ES-I3 (cell line): Measurements from ENCODE around the gene NOTUM.

Experiments
- H3K36me3 ChIP-seq: 2 replicates; pipeline ENCODE4 v1.6.1; 2013; ENCODE audit warnings: mild to moderate bottlenecking, low read length, control low read depth, moderate library complexity; ENCODE audit not compliant: insufficient read depth
- H3K4me1 ChIP-seq: 2 replicates; pipeline ENCODE4 v1.6.1; 2013; ENCODE audit warnings: mild to moderate bottlenecking, control low read depth, low read length; ENCODE audit not compliant: insufficient read depth
- H3K9ac ChIP-seq: 2 replicates; pipeline ENCODE4 v1.6.1; 2013; ENCODE audit warnings: low read depth, mild to moderate bottlenecking, low read length, moderate library complexity
- H3K9me3 ChIP-seq: 2 replicates; pipeline ENCODE4 v1.6.1; 2013; ENCODE audit warnings: mild to moderate bottlenecking, low read length, moderate library complexity; ENCODE audit not compliant: control insufficient read depth, insufficient read depth

NOTUM gene

GRCh38 chr17:81951785-81952684 lies 9.0 kb downstream of the NOTUM start:
- Histone ChIP-seq H3K4me1 (no peaks in the 10 kb centered on the region), H3K9ac (no peak overlapping the region), H3K9me3 (no peaks in the 10 kb centered on the region), H3K36me3 (no peaks in the 10 kb centered on the region)

GRCh38 chr17:81950501-81950900 lies 10.5 kb downstream of the NOTUM start:
- no peak overlapping the region for H3K9ac ChIP-seq
- no peaks in the 10 kb centered on the region for H3K36me3 ChIP-seq
- H3K9me3 ChIP-seq = no peaks in the 10 kb centered on the region
- H3K4me1 ChIP-seq = no peaks in the 10 kb centered on the region

GRCh38 chr17:81948635-81949378 lies 12.2 kb downstream of the NOTUM start:
- H3K9ac ChIP-seq = no peak overlapping the region
- no peaks in the 10 kb centered on the region for H3K9me3 ChIP-seq
- no peaks in the 10 kb centered on the region for H3K4me1 ChIP-seq
- H3K36me3 ChIP-seq = no peaks in the 10 kb centered on the region

- no peaks in the 10 kb centered on the region for H3K36me3 ChIP-seq
- no peak within 1 kb of the TSS for H3K9ac ChIP-seq
Observed at GRCh38 chr17:81947189-81947588, 13.8 kb downstream of the NOTUM start, which contains the start of gene MYADML2. MYADML2 (minus strand) TSS chr17:81947233; CDS start chr17:81941741, 5,492 bp downstream.

GRCh38 chr17:81944858-81945257 lies 16.1 kb downstream of the NOTUM start:
- no peak overlapping the region for H3K9ac ChIP-seq
- H3K36me3 ChIP-seq = no peaks in the 10 kb centered on the region
- H3K9me3 ChIP-seq = no peaks in the 10 kb centered on the region
- no peaks in the 10 kb centered on the region; the same call in 1 of the 2 replicates for H3K4me1 ChIP-seq

More at GRCh38 chr17:81947189-81947588, 13.8 kb downstream of the NOTUM start, which contains the start of gene MYADML2:
- no peaks in the 10 kb centered on the region for H3K9me3 ChIP-seq
- H3K4me1 ChIP-seq = no peaks in the 10 kb centered on the region

- Histone ChIP-seq H3K9me3 (no peaks in the 10 kb centered on the region), H3K36me3 (no peaks in the 10 kb centered on the region), H3K9ac (no peak overlapping the region), H3K4me1 (no peaks in the 10 kb centered on the region; the same call in 1 of the 2 replicates)
Observed at GRCh38 chr17:81942167-81942553, 18.8 kb downstream of the NOTUM start.

GRCh38 chr17:81941484-81942166 lies 19.4 kb downstream of the NOTUM start:
- Histone ChIP-seq H3K9me3 (no peaks in the 10 kb centered on the region), H3K4me1 (no peaks in the 10 kb centered on the region; the same call in 1 of the 2 replicates), H3K9ac (no peak overlapping the region), H3K36me3 (no peaks in the 10 kb centered on the region)

GRCh38 chr17:81940538-81941483 lies 20.2 kb downstream of the NOTUM start:
- no peaks in the 10 kb centered on the region for H3K36me3 ChIP-seq
- H3K4me1 ChIP-seq = no peaks in the 10 kb centered on the region; the same call in 1 of the 2 replicates
- H3K9me3 ChIP-seq = no peaks in the 10 kb centered on the region
- no peak overlapping the region for H3K9ac ChIP-seq

GRCh38 chr17:81939881-81940385 lies 21.1 kb downstream of the NOTUM start:
- Histone ChIP-seq H3K36me3 (no peaks in the 10 kb centered on the region), H3K4me1 (no peaks in the 10 kb centered on the region; the same call in 1 of the 2 replicates), H3K9me3 (no peaks in the 10 kb centered on the region), H3K9ac (no peak overlapping the region)

GRCh38 chr17:81939218-81939617 lies 21.8 kb downstream of the NOTUM start:
- Histone ChIP-seq H3K9me3 (no peaks in the 10 kb centered on the region), H3K9ac (no peak overlapping the region), H3K4me1 (no peaks in the 10 kb centered on the region; the same call in 1 of the 2 replicates), H3K36me3 (no peaks in the 10 kb centered on the region)

- H3K9me3 ChIP-seq = no peaks in the 10 kb centered on the region
- no peak overlapping the region; the same call in 1 of the 2 replicates for H3K9ac ChIP-seq
- no peaks in the 10 kb centered on the region for H3K36me3 ChIP-seq
- H3K4me1 ChIP-seq = no peaks in the 10 kb centered on the region
Observed at GRCh38 chr17:81935709-81936084, 25.3 kb downstream of the NOTUM start.

- Histone ChIP-seq H3K36me3 (no peaks in the 10 kb centered on the region), H3K9me3 (no peaks in the 10 kb centered on the region), H3K4me1 (no peaks in the 10 kb centered on the region), H3K9ac (no peak overlapping the region)
Observed at GRCh38 chr17:81934850-81935708, 25.9 kb downstream of the NOTUM start.
